ENCODE results near the gene PRRX2.

PRRX2 gene

GRCh38 chr9:129671519-129671918 lies 6.1 kb downstream of the PRRX2 start:
- DNase-seq (ENCODE audit: low read depth) = no peak

GRCh38 chr9:129672702-129673101 lies 7.3 kb downstream of the PRRX2 start:
- no peak for TF ChIP-seq CTCF (IDR thresholded peaks at IDR 0.05; ENCODE audit: insufficient read depth, low read depth, low read length, missing control alignments)
- DNase-seq (ENCODE audit: low read depth) = no peak
- H3K4me3 ChIP-seq (ENCODE audit: low read depth, low read length) = no peak overlapping the region

More at GRCh38 chr9:129671519-129671918, 6.1 kb downstream of the PRRX2 start:
- no peak for TF ChIP-seq CTCF (IDR thresholded peaks at IDR 0.05; ENCODE audit: insufficient read depth, low read depth, low read length, missing control alignments)
- no peak overlapping the region for H3K4me3 ChIP-seq (ENCODE audit: low read depth, low read length)

GRCh38 chr9:129673602-129674001 lies 8.2 kb downstream of the PRRX2 start:
- DNase-seq (ENCODE audit: low read depth) = no peak
- TF ChIP-seq CTCF (IDR thresholded peaks at IDR 0.05; ENCODE audit: insufficient read depth, low read depth, low read length, missing control alignments) = no peak
- no peak overlapping the region for H3K4me3 ChIP-seq (ENCODE audit: low read depth, low read length)

- H3K4me3 ChIP-seq (ENCODE audit: low read depth, low read length) = no peak overlapping the region
- TF ChIP-seq CTCF (IDR thresholded peaks at IDR 0.05; ENCODE audit: insufficient read depth, low read depth, low read length, missing control alignments) = no peak
- DNase-seq (ENCODE audit: low read depth) = no peak
Measured at GRCh38 chr9:129674229-129674628, 8.8 kb downstream of the PRRX2 start.

GRCh38 chr9:129675620-129676019 lies 10.2 kb downstream of the PRRX2 start:
- no peak for DNase-seq (ENCODE audit: low read depth)
- TF ChIP-seq CTCF (IDR thresholded peaks at IDR 0.05; ENCODE audit: insufficient read depth, low read depth, low read length, missing control alignments) = no peak

GRCh38 chr9:129676287-129676686 lies 10.8 kb downstream of the PRRX2 start:
- TF ChIP-seq CTCF (IDR thresholded peaks at IDR 0.05; ENCODE audit: insufficient read depth, low read depth, low read length, missing control alignments) = no peak
- DNase-seq (ENCODE audit: low read depth) = no peak
- no peak overlapping the region for H3K4me3 ChIP-seq (ENCODE audit: low read depth, low read length)

More at GRCh38 chr9:129675620-129676019, 10.2 kb downstream of the PRRX2 start:
- H3K4me3 ChIP-seq (ENCODE audit: low read depth, low read length) = no peak overlapping the region

GRCh38 chr9:129676975-129677374 lies 11.5 kb downstream of the PRRX2 start:
- no peak overlapping the region for H3K4me3 ChIP-seq (ENCODE audit: low read depth, low read length)
- TF ChIP-seq CTCF (IDR thresholded peaks at IDR 0.05; ENCODE audit: insufficient read depth, low read depth, low read length, missing control alignments) = no peak
- no peak for DNase-seq (ENCODE audit: low read depth)
